Ovary (tissue), 9 donors: ENCODE data around the gene NDUFS6. TPM values are rescaled to one million over a fixed set of nuclear protein-coding genes. Genes with fewer than 3 reads are reported as not detected.

Experiments used
- DNase-seq, 5 donors: peaks; one replicate each; pipeline ENCODE4 v3.0.0-alpha.2; 2019 to 2020
- H3K27ac ChIP-seq, 2 donors: fragments of 200-600 bp; one replicate each; pipeline versions ENCODE4 v1.5.1 to v1.8.0; 2019 to 2022
- H3K27me3 ChIP-seq: fragments of 200-600 bp; one replicate; pipeline ENCODE4 v1.8.0; 2022
- H3K36me3 ChIP-seq: fragments of 200-600 bp; sonication (generic); one replicate; pipeline ENCODE4 v1.5.1; 2019
- H3K4me1 ChIP-seq: one replicate; pipeline ENCODE4 v1.8.1; 2013; ENCODE audit warnings: mild to moderate bottlenecking, moderate library complexity; ENCODE audit not compliant: insufficient read depth
- H3K4me3 ChIP-seq: fragments of 200-600 bp; sonication (generic); one replicate; pipeline ENCODE4 v1.5.1; 2017
- H3K9me3 ChIP-seq, 2 donors: fragments of 200-600 bp in 1 of 2; sonication (generic) in 1 of 2; one replicate each; pipeline versions ENCODE4 v1.5.1 to v1.8.1; 2013 to 2019; ENCODE audit warnings: mild to moderate bottlenecking in 1 of 2, moderate library complexity in 1 of 2
- EP300 ChIP-seq: sonication (generic); formaldehyde crosslinking; IDR thresholded peaks from one replicate; pipeline ENCODE4 v1.6.1; 2017; ENCODE audit warnings: antibody characterized with exemption
- POLR2A ChIP-seq: fragments of 450-650 bp; IDR thresholded peaks from one replicate; pipeline ENCODE4 v1.6.1; 2017; ENCODE audit warnings: antibody characterized with exemption, mild to moderate bottlenecking, moderate library complexity
- WGBS, 3 donors: extraction: QIAGEN DNeasy Blood & Tissue Kit in 1 of 3; methylation state at CpG; one replicate each; pipeline versions ENCODE4 v1.1.5 to v1.1.7; 2013 to 2017; 5-methylcytosine and 5-hydroxymethylcytosine counted together
- intact Hi-C, 4 donors: fragments of 100-400 bp; cut with DNase I; formaldehyde crosslinking; loops; one replicate each; pipeline versions ENCODE4 v1.11.0 to v1.15.1; 2022 to 2023
- polyA plus RNA-seq, 2 donors: library from polyadenylated mRNA; stranded (reverse); fragments of 200-250 nt in 1 of 2; fragments of 350-450 nt in 1 of 2; fragmentation: Illumina TruSeq in 1 of 2; extraction: RNeasy Lipid Tissue Mini Kit (QIAGEN cat#74804) in 1 of 2; gene quantifications; one replicate each; pipeline ENCODE4 v1.2.3, GENCODE V29; 2013 to 2014
- total RNA-seq, 7 donors: library from RNA; depleted of rRNA in 2 of 7; stranded (reverse); fragments of >200 nt in 2 of 7; fragmentation: NEBNext Ultra II Directional in 3 of 7; extraction: Animal tissue kit (Norgen Biotek cat#: 25700) in 3 of 7; gene quantifications; one replicate each; pipeline versions ENCODE4 v1.1.0 to v1.2.4, GENCODE V29; 2016 to 2023
- TF ChIP-seq, protein P1 (sequence below), 3 donors: fragments of 450-650 bp in 2 of 3; fragments of 200-600 bp in 1 of 3; IDR thresholded peaks; one replicate each; pipeline versions ENCODE4 v1.5.1 to v1.8.0; 2016 to 2022; ENCODE audit warnings: antibody characterized with exemption in 3 of 3, mild to moderate bottlenecking in 1 of 3
- donor health status: DM: no; HTN: no; CAD: no; lungs with moderate emphysema.
- donor health status: DM: no; HTN: no; CAD: no.
- donor health status: Bipolar disorder and iron deficiency.
- donor health status: DM: yes; HTN: yes; CAD: no.
- donor health status: DM: no; HTN: no; CAD: no.
- donor health status: DM: yes; HTN: yes; CAD: no.

Gene NDUFS6
- total and polyA plus RNA-seq, 9 donors, result 16.3 to 50.8 (median 21.5) TPM

DNA sequence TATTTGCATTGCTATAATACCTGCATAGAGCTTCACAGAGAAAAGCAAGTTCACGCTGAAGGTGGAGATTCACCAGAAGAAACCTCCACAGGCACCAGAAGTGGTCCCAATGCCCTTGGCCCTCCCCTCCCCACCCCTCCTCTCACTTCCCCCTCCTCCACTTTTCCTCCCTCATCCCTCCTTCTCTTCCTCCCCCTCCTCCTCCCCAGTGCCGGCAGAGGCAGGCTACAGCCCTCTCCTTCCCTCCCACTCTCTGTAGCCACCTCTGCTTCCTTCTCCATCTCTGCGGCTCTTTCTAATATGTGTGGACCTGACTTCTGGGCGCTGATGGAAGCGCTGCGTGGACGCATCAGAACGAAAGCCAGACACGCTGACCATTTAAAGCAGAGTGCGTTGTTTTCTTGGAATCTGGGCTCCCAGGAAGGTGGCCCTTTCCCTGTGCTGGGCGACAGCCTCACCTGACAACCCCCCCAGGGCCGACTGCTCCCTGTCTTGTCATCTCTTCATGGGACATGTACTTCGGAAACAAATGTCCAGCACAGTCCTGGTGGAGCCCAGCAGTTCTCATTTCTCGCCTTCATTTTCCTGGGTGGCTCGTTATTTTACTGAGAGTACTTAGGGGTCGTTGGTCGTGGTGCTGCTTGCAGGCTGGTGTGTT, 29.5 kb downstream of the NDUFS6 start:
- intact Hi-C loops, result no loop called here
- 62 to 67% (median 66%) methylated on average over 17 of the region's 17 CpGs for WGBS, 3 donors
- Histone ChIP-seq H3K27ac (no peak overlapping the region), H3K4me3 (no peak overlapping the region), H3K9me3 (no peaks in the 10 kb centered on the region), H3K4me1 (no peaks in the 10 kb centered on the region), H3K36me3 (no peaks in the 10 kb centered on the region), H3K27me3 (no peaks in the 10 kb centered on the region)
- no peak for TF ChIP-seq POLR2A
- TF ChIP-seq, protein P1, sequence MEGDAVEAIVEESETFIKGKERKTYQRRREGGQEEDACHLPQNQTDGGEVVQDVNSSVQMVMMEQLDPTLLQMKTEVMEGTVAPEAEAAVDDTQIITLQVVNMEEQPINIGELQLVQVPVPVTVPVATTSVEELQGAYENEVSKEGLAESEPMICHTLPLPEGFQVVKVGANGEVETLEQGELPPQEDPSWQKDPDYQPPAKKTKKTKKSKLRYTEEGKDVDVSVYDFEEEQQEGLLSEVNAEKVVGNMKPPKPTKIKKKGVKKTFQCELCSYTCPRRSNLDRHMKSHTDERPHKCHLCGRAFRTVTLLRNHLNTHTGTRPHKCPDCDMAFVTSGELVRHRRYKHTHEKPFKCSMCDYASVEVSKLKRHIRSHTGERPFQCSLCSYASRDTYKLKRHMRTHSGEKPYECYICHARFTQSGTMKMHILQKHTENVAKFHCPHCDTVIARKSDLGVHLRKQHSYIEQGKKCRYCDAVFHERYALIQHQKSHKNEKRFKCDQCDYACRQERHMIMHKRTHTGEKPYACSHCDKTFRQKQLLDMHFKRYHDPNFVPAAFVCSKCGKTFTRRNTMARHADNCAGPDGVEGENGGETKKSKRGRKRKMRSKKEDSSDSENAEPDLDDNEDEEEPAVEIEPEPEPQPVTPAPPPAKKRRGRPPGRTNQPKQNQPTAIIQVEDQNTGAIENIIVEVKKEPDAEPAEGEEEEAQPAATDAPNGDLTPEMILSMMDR (IDR thresholded peaks at IDR 0.05), result no peak
- TF ChIP-seq EP300, result no peak
- no peak for DNase-seq

GRCh38 chr5:1831257-1831656, 30.1 kb downstream of the NDUFS6 start:
- H3K27ac ChIP-seq, result no peak overlapping the region
- DNase-seq, result no peak
- H3K36me3 ChIP-seq, result no peaks in the 10 kb centered on the region
- 83 to 85% (median 85%) methylated on average over 11 of the region's 11 CpGs for WGBS, 3 donors
- intact Hi-C loops, result no loop called here
- H3K4me3 ChIP-seq, result no peak overlapping the region
- TF ChIP-seq EP300 (no peak), POLR2A (no peak)
- TF ChIP-seq, protein P1 (IDR thresholded peaks at IDR 0.05), result no peak
- H3K4me1 ChIP-seq, result no peaks in the 10 kb centered on the region
- no peaks in the 10 kb centered on the region for H3K9me3 ChIP-seq
- H3K27me3 ChIP-seq, result no peaks in the 10 kb centered on the region

DNA sequence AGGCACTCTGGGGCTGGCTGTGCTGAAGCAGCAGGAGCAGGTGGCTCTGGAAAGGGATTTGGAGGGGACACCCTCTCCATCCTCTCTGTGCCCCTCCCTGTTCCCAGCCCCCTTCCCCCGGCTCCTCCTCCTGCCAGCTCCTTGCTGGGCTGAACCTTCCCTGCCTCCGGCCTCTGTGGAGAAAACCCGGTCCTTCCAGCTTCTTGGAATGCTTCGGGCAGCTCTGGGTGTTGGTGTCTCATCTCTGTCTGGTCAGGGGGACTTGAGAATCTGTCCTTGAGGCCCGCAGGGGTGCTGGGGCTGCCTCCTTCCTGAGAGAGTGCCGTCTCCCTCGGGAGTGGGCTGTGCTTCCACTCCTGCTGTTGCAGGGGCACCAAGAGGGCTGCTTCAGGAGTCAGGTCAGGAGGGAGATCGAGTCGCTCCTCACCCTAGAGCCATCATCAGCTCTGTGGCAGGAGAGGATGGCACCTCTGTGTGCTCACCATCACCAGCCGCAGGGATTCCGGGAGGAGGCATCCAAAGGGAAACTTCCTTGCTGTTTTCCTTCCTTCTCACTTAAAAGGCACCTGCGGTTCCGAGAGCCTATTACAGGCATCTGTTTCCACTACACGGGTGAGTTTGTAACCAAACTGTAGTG, 30.6 kb downstream of the NDUFS6 start:
- no peak for DNase-seq
- Histone ChIP-seq H3K36me3 (no peaks in the 10 kb centered on the region), H3K27ac (no peak overlapping the region), H3K27me3 (no peaks in the 10 kb centered on the region), H3K4me3 (no peak overlapping the region), H3K9me3 (no peaks in the 10 kb centered on the region), H3K4me1 (no peaks in the 10 kb centered on the region)
- intact Hi-C loops, result no loop called here
- 27 to 36% (median 28%) methylated on average over 14 of the region's 14 CpGs for WGBS, 3 donors
- no peak for TF ChIP-seq EP300
- TF ChIP-seq, protein P1 (IDR thresholded peaks at IDR 0.05), result no peak
- no peak for TF ChIP-seq POLR2A

- no peak for DNase-seq
- Histone ChIP-seq H3K27me3 (no peaks in the 10 kb centered on the region), H3K36me3 (no peaks in the 10 kb centered on the region), H3K27ac (no peak overlapping the region), H3K4me3 (no peak overlapping the region), H3K9me3 (no peaks in the 10 kb centered on the region), H3K4me1 (no peaks in the 10 kb centered on the region)
- intact Hi-C loops, result no loop called here
- 79 to 88% (median 81%) methylated on average over 28 of the region's 28 CpGs for WGBS, 3 donors
- TF ChIP-seq POLR2A (no peak), EP300 (no peak)
- TF ChIP-seq, protein P1 (IDR thresholded peaks at IDR 0.05), result no peak
These were observed 31.5 kb downstream of the NDUFS6 start for GRCh38 chr5:1832511-1833250.
